Uterus (tissue), 4 donors: Measurements from ENCODE around the gene CCDC87. TPM values are rescaled to one million over a fixed set of nuclear protein-coding genes. Genes with fewer than 3 reads are reported as not detected.
"Not testable (repeated sequence)": the region's sequence is repeated elsewhere in the genome, so short reads cannot be mapped to it uniquely, and the experiment has no call there.

Experiments
- DNase-seq, 2 donors: peaks; one replicate each; pipeline ENCODE4 v3.0.0-alpha.2; 2019 to 2020
- H3K27ac ChIP-seq, 2 donors: fragments of 200-600 bp; sonication (generic); 1 replicate in 1 of 2; 2 replicates in 1 of 2; pipeline ENCODE4 v1.5.1; 2016 to 2018
- H3K27me3 ChIP-seq, 2 donors: fragments of 200-600 bp; sonication (generic); one replicate each; pipeline ENCODE4 v1.5.1; 2018 to 2019; ENCODE audit warnings: control low read depth in 1 of 2
- H3K36me3 ChIP-seq, 2 donors: fragments of 200-600 bp; sonication (generic); one replicate each; pipeline ENCODE4 v1.5.1; 2019; ENCODE audit warnings: control low read depth in 1 of 2
- H3K4me1 ChIP-seq, 2 donors: fragments of 200-600 bp; sonication (generic); one replicate each; pipeline ENCODE4 v1.5.1; 2018 to 2019; ENCODE audit warnings: control low read depth in 1 of 2
- H3K4me3 ChIP-seq, 2 donors: fragments of 200-600 bp; sonication (generic); 1 replicate in 1 of 2; 2 replicates in 1 of 2; pipeline ENCODE4 v1.5.1; 2018 to 2019; ENCODE audit warnings: mild to moderate bottlenecking in 1 of 2
- H3K9me3 ChIP-seq, 2 donors: fragments of 200-600 bp; sonication (generic); one replicate each; pipeline ENCODE4 v1.5.1; 2019; ENCODE audit warnings: control low read depth in 1 of 2
- CTCF ChIP-seq, 4 experiments: fragments of 200-600 bp in 2 of 4; fragments of 450-650 bp in 2 of 4; sonication (generic) in 2 of 4; IDR thresholded peaks; one replicate each; pipeline ENCODE4 v1.5.1; 2016 to 2019; ENCODE audit warnings: antibody characterized with exemption in 4 of 4, mild to moderate bottlenecking in 2 of 4, moderate library complexity in 1 of 4
- POLR2A ChIP-seq, 2 donors: fragments of 450-650 bp; IDR thresholded peaks; one replicate each; pipeline ENCODE4 v1.6.1; 2016; ENCODE audit warnings: antibody characterized with exemption in 2 of 2, mild to moderate bottlenecking in 1 of 2, moderate library complexity in 1 of 2
- intact Hi-C: fragments of 100-400 bp; cut with DNase I; formaldehyde crosslinking; loops from one replicate; pipeline ENCODE4 v1.15.1; 2023; ENCODE audit warnings: low total_unique reads
- total RNA-seq, 4 donors: library from RNA; depleted of rRNA in 3 of 4; stranded (reverse); fragments of >200 nt in 3 of 4; gene quantifications; one replicate each; pipeline versions ENCODE4 v1.1.0 to v1.2.4, GENCODE V29; 2014 to 2023
- donor health status: DM: yes; HTN: yes; CAD: no.

Gene CCDC87
- total RNA-seq, 4 donors from 2014 or later: 0.52 TPM; not detected in 3

DNA sequence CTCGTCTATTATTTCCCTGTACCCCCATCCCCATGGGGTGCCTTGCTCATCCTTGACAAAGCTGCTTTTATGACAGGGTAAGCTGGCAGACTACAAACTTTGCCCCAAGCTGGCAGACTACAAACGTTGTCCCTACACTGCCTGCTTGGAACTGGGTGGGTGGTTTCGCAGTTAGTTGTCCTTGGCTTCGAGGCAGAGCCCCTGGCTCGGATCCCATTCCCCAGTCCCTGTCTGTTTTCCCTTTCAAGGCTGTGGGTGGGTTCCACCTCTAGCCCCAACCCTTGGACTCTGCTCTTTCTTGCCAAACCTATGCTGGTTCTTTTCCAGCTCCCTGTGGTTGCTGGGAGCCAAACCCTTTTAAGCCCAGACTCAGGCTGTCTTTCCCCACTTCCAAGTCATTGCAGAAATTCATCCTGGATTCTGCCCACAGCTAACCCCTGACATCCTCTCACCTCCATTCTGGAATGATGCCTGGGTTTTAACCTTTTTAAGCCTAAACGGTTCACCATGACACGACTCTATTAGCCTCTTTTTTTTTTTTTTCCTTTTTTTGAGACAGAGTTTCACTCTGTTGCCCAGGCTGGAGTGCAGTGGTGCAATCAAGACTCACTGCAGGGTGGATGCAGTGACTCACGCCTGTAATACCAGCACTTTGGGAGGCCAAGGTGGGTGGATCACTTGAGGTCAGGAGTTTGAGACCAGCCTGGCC is 14.4 kb upstream of the CCDC87 start:
- no peak overlapping the region for H3K4me3 ChIP-seq
- no peaks in the 10 kb centered on the region for H3K9me3 ChIP-seq
- no peaks in the 10 kb centered on the region for H3K27me3 ChIP-seq
- no peaks in the 10 kb centered on the region for H3K36me3 ChIP-seq
- TF ChIP-seq CTCF (IDR thresholded peaks at IDR 0.05) (no peak), POLR2A (IDR thresholded peaks at IDR 0.05) (no peak)
- peaks cover 0 to 4% of the 10 kb centered on the region in 2 donors for H3K4me1 ChIP-seq
- intact Hi-C loops: no loop called here
- DNase-seq: peak; percentile 67 to 74
- H3K27ac ChIP-seq: peak overlapping the region; percentile 23 to 73

GRCh38 chr11:66606608-66607007 is 13.7 kb upstream of the CCDC87 start:
- intact Hi-C loops, DNase-seq, H3K4me1 ChIP-seq, H3K27me3 ChIP-seq, H3K36me3 ChIP-seq, H3K4me3 ChIP-seq, H3K9me3 ChIP-seq: not testable (repeated sequence)
- H3K27ac ChIP-seq: peak overlapping the region; percentile 23 to 73

DNA sequence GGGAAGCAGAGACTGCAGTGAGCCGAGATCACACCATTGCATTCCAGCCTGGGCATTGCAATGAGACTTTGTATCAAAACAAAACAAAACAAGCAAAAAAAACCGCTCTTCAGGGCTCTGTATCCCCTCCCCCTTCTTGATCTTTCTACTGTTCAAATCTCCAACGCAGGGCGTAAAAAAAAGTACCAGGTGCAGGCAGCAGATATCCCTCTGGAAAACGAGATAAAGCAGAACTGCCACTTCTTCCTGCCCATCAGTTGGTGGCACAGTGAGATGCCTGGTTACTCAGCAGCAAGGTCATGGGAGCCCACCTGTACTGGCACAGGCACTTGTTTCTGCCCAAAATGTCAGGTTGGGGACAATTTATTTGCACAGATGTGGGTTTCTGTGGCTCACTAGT is 11.3 kb upstream of the CCDC87 start:
- intact Hi-C loops: no loop called here
- H3K4me1 ChIP-seq: peaks cover 0 to 4% of the 10 kb centered on the region in 2 donors
- no peaks in the 10 kb centered on the region for H3K36me3 ChIP-seq

GRCh38 chr11:66603072-66603471 is 10.2 kb upstream of the CCDC87 start:
- no peak overlapping the region for H3K4me3 ChIP-seq
- H3K27ac ChIP-seq: no peak overlapping the region
- no peak for DNase-seq
- intact Hi-C loops: no loop called here
- H3K4me1 ChIP-seq: peaks cover 0 to 4% of the 10 kb centered on the region in 2 donors
- no peak for TF ChIP-seq CTCF (IDR thresholded peaks at IDR 0.05)
- TF ChIP-seq POLR2A (IDR thresholded peaks at IDR 0.05): no peak
- no peaks in the 10 kb centered on the region for H3K9me3 ChIP-seq
- no peaks in the 10 kb centered on the region for H3K36me3 ChIP-seq
- H3K27me3 ChIP-seq: no peaks in the 10 kb centered on the region

More for the DNA sequence above, 11.3 kb upstream of the CCDC87 start:
- Histone ChIP-seq H3K9me3 (no peaks in the 10 kb centered on the region), H3K27me3 (no peaks in the 10 kb centered on the region), H3K4me3 (no peak overlapping the region), H3K27ac (no peak overlapping the region)
- TF ChIP-seq CTCF (IDR thresholded peaks at IDR 0.05): no peak
- no peak for TF ChIP-seq POLR2A (IDR thresholded peaks at IDR 0.05)
- DNase-seq: no peak

- Histone ChIP-seq H3K27ac (no peak overlapping the region), H3K4me3 (no peak overlapping the region), H3K27me3 (no peaks in the 10 kb centered on the region), H3K9me3 (no peaks in the 10 kb centered on the region), H3K36me3 (no peaks in the 10 kb centered on the region), H3K4me1 (no peaks in the 10 kb centered on the region)
- intact Hi-C loops: no loop called here
- DNase-seq: no peak
- TF ChIP-seq POLR2A (IDR thresholded peaks at IDR 0.05) (no peak), CTCF (IDR thresholded peaks at IDR 0.05) (no peak)
Measured at GRCh38 chr11:66600631-66601233, 7.9 kb upstream of the CCDC87 start.
